Measurements from ENCODE around the gene LPP. TPM values are rescaled to one million over a fixed set of nuclear protein-coding genes. Genes with fewer than 3 reads are reported as not detected.

LPP gene
- total and polyA plus RNA-seq, 8 donors, result 4.9 to 84.4 (median 45.9) TPM

DNA sequence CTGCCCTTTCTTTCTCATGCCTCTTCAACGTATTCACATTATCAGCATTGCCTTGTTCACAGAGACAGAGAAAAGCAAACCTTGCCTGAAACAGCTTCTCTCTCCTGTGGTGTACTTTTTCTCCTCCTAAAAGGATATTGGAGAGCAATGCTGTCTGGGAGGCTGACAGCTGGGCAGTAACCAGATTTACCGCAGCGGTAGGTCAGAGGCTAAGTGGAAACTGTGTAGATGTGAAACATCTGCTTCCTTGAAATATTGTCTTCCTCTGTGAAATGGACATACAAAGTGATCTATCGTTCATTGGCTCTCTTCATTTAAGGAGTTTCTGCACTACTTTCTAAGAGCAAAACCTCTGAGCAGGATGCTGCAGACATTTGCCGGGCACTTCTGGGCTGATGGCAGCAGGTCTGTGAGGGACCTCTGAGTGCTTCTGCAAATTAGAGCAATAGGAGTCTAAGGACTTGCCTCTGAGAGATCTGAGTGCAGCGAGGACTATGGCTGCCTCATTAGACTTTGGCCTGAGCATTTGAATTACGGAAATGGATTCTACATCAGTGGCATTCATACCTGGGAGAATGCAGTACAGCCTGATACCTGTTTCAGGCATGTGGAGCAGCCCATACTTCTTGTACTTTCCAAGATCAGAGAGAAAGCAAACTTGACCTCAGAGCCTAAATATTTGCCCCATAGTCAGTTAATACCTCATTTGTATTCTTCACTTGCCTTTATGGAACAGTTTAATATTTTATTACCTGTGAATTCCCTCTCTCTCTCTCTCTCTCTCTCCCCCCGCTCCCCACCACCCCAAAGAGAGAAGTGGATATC is 757.3 kb downstream of the LPP start:
- Histone ChIP-seq H3K27me3 (no peaks in the 10 kb centered on the region), H3K27ac (no peak overlapping the region), H3K9me3 (no peaks in the 10 kb centered on the region), H3K4me1 (no peaks in the 10 kb centered on the region), H3K4me3 (no peak overlapping the region), H3K36me3 (no peaks in the 10 kb centered on the region)
- intact Hi-C loops (cut with DNase I), result no loop called here
- WGBS, 2 donors, result 74 to 78% methylated on average over 8 of the region's 8 CpGs
- ATAC-seq (no peak), DNase-seq (no peak), FAIRE-seq (no peak)
- TF ChIP-seq CTCF (IDR thresholded peaks at IDR 0.05), result no peak

DNA sequence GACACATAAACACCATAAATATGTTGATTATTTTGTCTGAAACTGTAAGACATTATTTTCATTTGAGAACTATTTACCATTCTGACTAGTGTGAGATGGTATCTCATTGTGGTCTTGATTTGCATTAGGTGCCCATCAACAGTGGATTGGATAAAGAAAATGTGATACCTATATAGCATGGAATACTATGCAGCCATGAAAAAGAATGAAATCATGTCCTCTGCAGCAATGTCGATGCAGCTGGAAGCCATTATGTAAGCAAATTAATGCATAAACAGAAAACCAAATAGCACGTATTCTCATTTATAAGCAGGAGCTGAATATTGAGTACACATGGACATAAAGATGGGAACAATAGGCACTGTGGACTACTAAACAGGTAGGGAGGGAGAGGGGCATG is 759.1 kb downstream of the LPP start:
- DNase-seq, result no peak
- WGBS, 2 donors, result 87 to 93% methylated on average over 2 of the region's 2 CpGs
- H3K36me3 ChIP-seq, result no peaks in the 10 kb centered on the region
- no peaks in the 10 kb centered on the region for H3K9me3 ChIP-seq
- no peak overlapping the region for H3K27ac ChIP-seq
- no peak for FAIRE-seq
- H3K4me1 ChIP-seq, result no peaks in the 10 kb centered on the region
- ATAC-seq, result no peak
- H3K27me3 ChIP-seq, result no peaks in the 10 kb centered on the region
- no peak overlapping the region for H3K4me3 ChIP-seq
- TF ChIP-seq CTCF (IDR thresholded peaks at IDR 0.05), result no peak
- intact Hi-C loops (cut with DNase I), result no loop called here

- DNase-seq (no peak), FAIRE-seq (no peak), ATAC-seq (peak in 2 of 4 donors; percentile 68 to 70)
- Histone ChIP-seq H3K4me1 (no peaks in the 10 kb centered on the region), H3K4me3 (no peak overlapping the region), H3K9me3 (no peaks in the 10 kb centered on the region), H3K27ac (no peak overlapping the region), H3K27me3 (no peaks in the 10 kb centered on the region), H3K36me3 (no peaks in the 10 kb centered on the region)
- 64% methylated on average over 2 of the region's 2 CpGs for WGBS, 2 donors
- no peak for TF ChIP-seq CTCF (IDR thresholded peaks at IDR 0.05)
- intact Hi-C loops (cut with DNase I), result no loop called here
Measured at GRCh38 chr3:188914552-188914951, 760.6 kb downstream of the LPP start.

DNA sequence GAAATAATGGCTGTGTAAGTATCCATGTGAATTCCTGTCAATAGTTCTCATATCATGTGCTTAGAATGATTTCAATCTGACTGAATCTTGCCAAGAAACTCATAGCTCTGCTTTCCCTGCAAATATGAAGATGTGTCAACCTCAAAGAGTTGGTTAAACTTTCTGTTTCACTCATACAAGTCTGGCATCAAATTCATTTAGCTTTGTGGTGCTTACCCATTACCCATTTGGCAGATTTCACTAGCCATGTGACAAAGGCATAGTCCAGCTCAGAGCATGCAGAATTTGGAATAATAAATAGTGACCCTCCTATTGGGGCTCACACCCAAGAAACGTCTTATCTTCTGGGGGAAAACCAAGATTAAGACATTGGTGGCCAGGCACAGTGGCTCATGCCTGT is 761.2 kb downstream of the LPP start:
- DNase-seq (no peak), FAIRE-seq (no peak), ATAC-seq (no peak)
- Histone ChIP-seq H3K9me3 (no peaks in the 10 kb centered on the region), H3K27me3 (no peaks in the 10 kb centered on the region), H3K27ac (no peak overlapping the region), H3K4me3 (no peak overlapping the region), H3K4me1 (no peaks in the 10 kb centered on the region), H3K36me3 (no peaks in the 10 kb centered on the region)
- intact Hi-C loops (cut with DNase I), result no loop called here
- 32 to 47% methylated on average over 1 of the region's 1 CpG for WGBS, 2 donors
- no peak for TF ChIP-seq CTCF (IDR thresholded peaks at IDR 0.05)

GRCh38 chr3:188916934-188917401 is 763.0 kb downstream of the LPP start:
- no peak for TF ChIP-seq CTCF (IDR thresholded peaks at IDR 0.05)
- ATAC-seq, result peak in 2 of 4 donors; percentile 51 to 61
- no peaks in the 10 kb centered on the region for H3K36me3 ChIP-seq
- no peaks in the 10 kb centered on the region for H3K9me3 ChIP-seq
- H3K27me3 ChIP-seq, result no peaks in the 10 kb centered on the region
- no peak for DNase-seq
- H3K4me1 ChIP-seq, result no peaks in the 10 kb centered on the region
- FAIRE-seq, result no peak
- no peak overlapping the region for H3K27ac ChIP-seq
- H3K4me3 ChIP-seq, result no peak overlapping the region
- intact Hi-C loops (cut with DNase I), result no loop called here
